K562 (cell line): ENCODE measurements around the gene FGF21. TPM values are rescaled to one million over a fixed set of nuclear protein-coding genes. Genes with fewer than 3 reads are reported as not detected.

ENCODE experiments used
- DACH1 ChIP-seq: fragments of 450-650 bp; IDR thresholded peaks from 2 replicates; pipeline ENCODE4 v1.6.1; 2018; ENCODE audit not compliant: partially characterized antibody
- HLTF ChIP-seq: fragments of 450-650 bp; IDR thresholded peaks from 2 replicates; pipeline ENCODE4 v1.6.1; 2016
- HNRNPK ChIP-seq: fragments of 200-400 bp; formaldehyde crosslinking; IDR thresholded peaks from one replicate; pipeline ENCODE4 v1.6.1; 2018; ENCODE audit warnings: mild to moderate bottlenecking, low read depth, low read length; ENCODE audit not compliant: poor library complexity, severe bottlenecking
- MAFF ChIP-seq: IDR thresholded peaks from 2 replicates; pipeline ENCODE4 v1.6.1; 2012; ENCODE audit warnings: low read length, improper control_type of control experiment
- NFYB ChIP-seq: IDR thresholded peaks from 2 replicates; pipeline ENCODE4 v1.6.1; 2011; ENCODE audit warnings: mild to moderate bottlenecking, moderate library complexity; ENCODE audit not compliant: insufficient read length; ENCODE audit errors: extremely low read depth
- PHB ChIP-seq: fragments of 250-450 bp; sonication (Bioruptor Pico); IDR thresholded peaks from 2 replicates; pipeline ENCODE4 v1.5.0; 2021
- POLR2G ChIP-seq: fragments of 200-400 bp; formaldehyde crosslinking; IDR thresholded peaks from 2 replicates; pipeline ENCODE4 v1.6.1; 2017; ENCODE audit warnings: low read depth, mild to moderate bottlenecking, antibody characterized with exemption, low read length, moderate library complexity
- RBM17 ChIP-seq: fragments of 200-400 bp; formaldehyde crosslinking; IDR thresholded peaks from 2 replicates; pipeline ENCODE4 v1.6.1; 2017; ENCODE audit warnings: low read depth, mild to moderate bottlenecking, low read length, borderline replicate concordance
- SP1 ChIP-seq: sonication (generic); formaldehyde crosslinking; IDR thresholded peaks from 2 replicates; pipeline ENCODE4 v1.8.1; 2022; ENCODE audit warnings: mild to moderate bottlenecking, missing genetic modification reagents
- TCF7L2 ChIP-seq: fragments of 150-350 bp; IDR thresholded peaks from 2 replicates; pipeline ENCODE4 v1.6.1; 2016; ENCODE audit warnings: low read depth, mild to moderate bottlenecking, low read length, moderate library complexity
- TEAD2 ChIP-seq: fragments of 450-650 bp; IDR thresholded peaks from 2 replicates; pipeline ENCODE4 v1.6.1; 2016; ENCODE audit warnings: missing genetic modification characterization, control low read depth, missing compliant biosample characterization
- THRAP3 ChIP-seq: fragments of 450-650 bp; IDR thresholded peaks from 2 replicates; pipeline ENCODE4 v1.6.1; 2016; ENCODE audit warnings: mild to moderate bottlenecking, inconsistent platforms, borderline replicate concordance
- ZNF140 ChIP-seq: fragments of 250-450 bp; sonication (Bioruptor Pico); IDR thresholded peaks from 2 replicates; pipeline ENCODE4 v1.8.0; 2021; ENCODE audit warnings: moderate library complexity, mild to moderate bottlenecking, inconsistent platforms
- ZNF354B ChIP-seq: fragments of 250-450 bp; sonication (Bioruptor Pico); IDR thresholded peaks from 2 replicates; pipeline ENCODE4 v1.4.0; 2020
- ZNF431 ChIP-seq: sonication (generic); formaldehyde crosslinking; IDR thresholded peaks from 2 replicates; pipeline ENCODE4 v1.8.0; 2022; ENCODE audit warnings: mild to moderate bottlenecking, missing genetic modification reagents
- ZNF696 ChIP-seq: fragments of 250-450 bp; sonication (Bioruptor Pico); conservative IDR thresholded peaks from 2 replicates; pipeline ENCODE4 v1.4.0; 2020; ENCODE audit warnings: mild to moderate bottlenecking, moderate library complexity
- ZNF764 ChIP-seq: fragments of 250-450 bp; sonication (Bioruptor Pico); IDR thresholded peaks from 2 replicates; pipeline ENCODE4 v1.4.0; 2020; ENCODE audit warnings: low read depth, mild to moderate bottlenecking, moderate library complexity
- ZNF830 ChIP-seq: fragments of 250-450 bp; sonication (Bioruptor Pico); IDR thresholded peaks from 2 replicates; pipeline ENCODE4 v1.5.0; 2021; ENCODE audit warnings: mild to moderate bottlenecking
- polyA plus RNA-seq, 8 experiments: library from polyadenylated mRNA; depleted of rRNA in 4 of 8; stranded (reverse) in 5 of 8; unstranded in 3 of 8; fragments of >200 nt; fragmentation: Nextera tagmentation in 2 of 8; fragmentation: Illumina TruSeq in 1 of 8; extraction: Ambion mirVana in 2 of 8; extraction: Trizol in 1 of 8; gene quantifications; 2 replicates each; pipeline versions ENCODE4 v1.2.1 to v1.2.3, GENCODE V29; 2011 to 2014; ENCODE audit warnings: inconsistent platforms in 1 of 8, missing spikeins in 1 of 8
- total RNA-seq, 7 experiments: library from RNA; depleted of rRNA in 6 of 7; stranded (reverse); fragments of >200 nt in 6 of 7; fragmentation: Illumina TruSeq in 2 of 7; extraction: Trizol in 2 of 7; gene quantifications; 2 replicates each; pipeline versions ENCODE4 v1.2.1 to v1.2.3, GENCODE V29; 2011 to 2021; ENCODE audit warnings: low replicate concordance in 1 of 7
- TF ChIP-seq, protein P1 (sequence below), 2 experiments: fragments of 450-650 bp; conservative IDR thresholded peaks; 2 replicates each; pipeline ENCODE4 v1.6.1; 2017; ENCODE audit warnings: mild to moderate bottlenecking in 2 of 2, moderate library complexity in 2 of 2
- TF ChIP-seq, protein P2 (sequence below): fragments of 450-650 bp; formaldehyde crosslinking; IDR thresholded peaks from 2 replicates; pipeline ENCODE4 v1.4.0; 2022; ENCODE audit warnings: missing genetic modification characterization
- TF ChIP-seq, protein P3 (sequence below), 3 experiments: IDR thresholded peaks in 2 of 3; conservative IDR thresholded peaks in 1 of 3; 2 replicates each; pipeline ENCODE4 v1.5.1; 2011 to 2012; ENCODE audit warnings: low read length in 3 of 3, mild to moderate bottlenecking in 3 of 3, control low read depth in 2 of 3, improper control_type of control experiment in 1 of 3, inconsistent platforms in 1 of 3, low read depth in 1 of 3, mixed read lengths in 1 of 3, moderate library complexity in 1 of 3; ENCODE audit not compliant: insufficient read depth in 2 of 3
- TF ChIP-seq, protein P4 (sequence below): sonication (generic); formaldehyde crosslinking; IDR thresholded peaks from 2 replicates; pipeline ENCODE4 v1.8.0; 2022; ENCODE audit warnings: mild to moderate bottlenecking, missing genetic modification reagents
- TF ChIP-seq, protein P5 (sequence below): fragments of 450-650 bp; formaldehyde crosslinking; IDR thresholded peaks from 2 replicates; pipeline ENCODE4 v1.4.0; 2020; ENCODE audit warnings: mild to moderate bottlenecking, moderate library complexity

Gene FGF21
- total and polyA plus RNA-seq, 9 of the 15 experiments (the other 6 are each of a cell fraction or from before 2014, with no cell fraction given): 0.04 to 0.77 (median 0.09) TPM; not detected in 6

DNA sequence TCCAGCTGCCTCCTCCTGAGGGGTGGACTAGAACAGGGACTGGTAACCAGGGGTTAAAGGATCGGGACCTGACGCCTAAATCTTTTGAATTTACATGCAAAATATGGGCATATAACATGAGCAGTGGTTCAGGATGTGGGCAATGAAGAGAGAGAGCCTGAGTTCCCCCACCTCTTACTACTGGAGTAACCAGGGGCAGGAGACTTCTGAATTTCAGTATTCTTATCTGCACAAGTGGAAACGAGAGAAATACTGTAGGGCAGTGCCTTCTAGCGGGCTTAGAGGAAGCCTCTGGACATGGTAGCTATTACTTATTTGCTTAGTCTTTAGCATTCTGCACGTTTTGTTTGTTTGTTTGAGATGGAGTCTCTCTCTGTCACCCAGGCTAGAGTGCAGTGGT, 29.2 kb downstream of the FGF21 start (continued):
- TF ChIP-seq ZNF830 (no peak), RBM17 (no peak), NFYB (no peak), ZNF140 (CRISPR knock-in tag) (no peak), ZNF354B (no peak), ZNF696 (no peak), MAFF (no peak), POLR2G (no peak), DACH1 (no peak), ZNF764 (CRISPR knock-in tag) (peak; percentile 86), HLTF (no peak), TCF7L2 (no peak), ZNF431 (CRISPR knock-in tag) (no peak), TEAD2 (tag) (no peak), HNRNPK (no peak), PHB (CRISPR knock-in tag) (no peak), THRAP3 (no peak), SP1 (CRISPR knock-in tag) (no peak)
- TF ChIP-seq, protein P1, sequence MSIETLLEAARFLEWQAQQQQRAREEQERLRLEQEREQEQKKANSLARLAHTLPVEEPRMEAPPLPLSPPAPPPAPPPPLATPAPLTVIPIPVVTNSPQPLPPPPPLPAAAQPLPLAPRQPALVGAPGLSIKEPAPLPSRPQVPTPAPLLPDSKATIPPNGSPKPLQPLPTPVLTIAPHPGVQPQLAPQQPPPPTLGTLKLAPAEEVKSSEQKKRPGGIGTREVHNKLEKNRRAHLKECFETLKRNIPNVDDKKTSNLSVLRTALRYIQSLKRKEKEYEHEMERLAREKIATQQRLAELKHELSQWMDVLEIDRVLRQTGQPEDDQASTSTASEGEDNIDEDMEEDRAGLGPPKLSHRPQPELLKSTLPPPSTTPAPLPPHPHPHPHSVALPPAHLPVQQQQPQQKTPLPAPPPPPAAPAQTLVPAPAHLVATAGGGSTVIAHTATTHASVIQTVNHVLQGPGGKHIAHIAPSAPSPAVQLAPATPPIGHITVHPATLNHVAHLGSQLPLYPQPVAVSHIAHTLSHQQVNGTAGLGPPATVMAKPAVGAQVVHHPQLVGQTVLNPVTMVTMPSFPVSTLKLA (conservative IDR thresholded peaks at IDR 0.05): peak; percentile 35 to 60; a peak in 1 of 4 replicates
- TF ChIP-seq, protein P2, sequence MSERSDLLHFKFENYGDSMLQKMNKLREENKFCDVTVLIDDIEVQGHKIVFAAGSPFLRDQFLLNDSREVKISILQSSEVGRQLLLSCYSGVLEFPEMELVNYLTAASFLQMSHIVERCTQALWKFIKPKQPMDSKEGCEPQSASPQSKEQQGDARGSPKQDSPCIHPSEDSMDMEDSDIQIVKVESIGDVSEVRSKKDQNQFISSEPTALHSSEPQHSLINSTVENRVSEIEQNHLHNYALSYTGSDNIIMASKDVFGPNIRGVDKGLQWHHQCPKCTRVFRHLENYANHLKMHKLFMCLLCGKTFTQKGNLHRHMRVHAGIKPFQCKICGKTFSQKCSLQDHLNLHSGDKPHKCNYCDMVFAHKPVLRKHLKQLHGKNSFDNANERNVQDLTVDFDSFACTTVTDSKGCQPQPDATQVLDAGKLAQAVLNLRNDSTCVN (CRISPR knock-in tag): no peak
- TF ChIP-seq, protein P3, sequence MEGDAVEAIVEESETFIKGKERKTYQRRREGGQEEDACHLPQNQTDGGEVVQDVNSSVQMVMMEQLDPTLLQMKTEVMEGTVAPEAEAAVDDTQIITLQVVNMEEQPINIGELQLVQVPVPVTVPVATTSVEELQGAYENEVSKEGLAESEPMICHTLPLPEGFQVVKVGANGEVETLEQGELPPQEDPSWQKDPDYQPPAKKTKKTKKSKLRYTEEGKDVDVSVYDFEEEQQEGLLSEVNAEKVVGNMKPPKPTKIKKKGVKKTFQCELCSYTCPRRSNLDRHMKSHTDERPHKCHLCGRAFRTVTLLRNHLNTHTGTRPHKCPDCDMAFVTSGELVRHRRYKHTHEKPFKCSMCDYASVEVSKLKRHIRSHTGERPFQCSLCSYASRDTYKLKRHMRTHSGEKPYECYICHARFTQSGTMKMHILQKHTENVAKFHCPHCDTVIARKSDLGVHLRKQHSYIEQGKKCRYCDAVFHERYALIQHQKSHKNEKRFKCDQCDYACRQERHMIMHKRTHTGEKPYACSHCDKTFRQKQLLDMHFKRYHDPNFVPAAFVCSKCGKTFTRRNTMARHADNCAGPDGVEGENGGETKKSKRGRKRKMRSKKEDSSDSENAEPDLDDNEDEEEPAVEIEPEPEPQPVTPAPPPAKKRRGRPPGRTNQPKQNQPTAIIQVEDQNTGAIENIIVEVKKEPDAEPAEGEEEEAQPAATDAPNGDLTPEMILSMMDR (IDR thresholded peaks at IDR 0.05 in 2 of 3, conservative IDR thresholded peaks at IDR 0.05 in 1 of 3; ENCODE audit: insufficient read depth in 2 of 3, low read depth in 1 of 3, low read length in 3 of 3): peak; percentile 78 to 98 (median 79)
- TF ChIP-seq, protein P4, sequence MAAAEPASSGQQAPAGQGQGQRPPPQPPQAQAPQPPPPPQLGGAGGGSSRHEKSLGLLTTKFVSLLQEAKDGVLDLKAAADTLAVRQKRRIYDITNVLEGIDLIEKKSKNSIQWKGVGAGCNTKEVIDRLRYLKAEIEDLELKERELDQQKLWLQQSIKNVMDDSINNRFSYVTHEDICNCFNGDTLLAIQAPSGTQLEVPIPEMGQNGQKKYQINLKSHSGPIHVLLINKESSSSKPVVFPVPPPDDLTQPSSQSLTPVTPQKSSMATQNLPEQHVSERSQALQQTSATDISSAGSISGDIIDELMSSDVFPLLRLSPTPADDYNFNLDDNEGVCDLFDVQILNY (CRISPR knock-in tag): no peak
- TF ChIP-seq, protein P5, sequence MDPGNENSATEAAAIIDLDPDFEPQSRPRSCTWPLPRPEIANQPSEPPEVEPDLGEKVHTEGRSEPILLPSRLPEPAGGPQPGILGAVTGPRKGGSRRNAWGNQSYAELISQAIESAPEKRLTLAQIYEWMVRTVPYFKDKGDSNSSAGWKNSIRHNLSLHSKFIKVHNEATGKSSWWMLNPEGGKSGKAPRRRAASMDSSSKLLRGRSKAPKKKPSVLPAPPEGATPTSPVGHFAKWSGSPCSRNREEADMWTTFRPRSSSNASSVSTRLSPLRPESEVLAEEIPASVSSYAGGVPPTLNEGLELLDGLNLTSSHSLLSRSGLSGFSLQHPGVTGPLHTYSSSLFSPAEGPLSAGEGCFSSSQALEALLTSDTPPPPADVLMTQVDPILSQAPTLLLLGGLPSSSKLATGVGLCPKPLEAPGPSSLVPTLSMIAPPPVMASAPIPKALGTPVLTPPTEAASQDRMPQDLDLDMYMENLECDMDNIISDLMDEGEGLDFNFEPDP (CRISPR knock-in tag): no peak
